ENCODE measurements around the gene IRAK2. TPM values are rescaled to one million over a fixed set of nuclear protein-coding genes. Genes with fewer than 3 reads are reported as not detected.
"Not testable (repeated sequence)": the region's sequence is repeated elsewhere in the genome, so short reads cannot be mapped to it uniquely, and the experiment has no call there.

Gene IRAK2
- total RNA-seq = 4.5 and 5.1 TPM in 2 replicates

GRCh38 chr3:10164546-10165393 lies at the start of gene IRAK2:
Gene IRAK2, plus strand, starts transcription at chr3:10164919. Its CDS starts 36 bp downstream, at chr3:10164955.
- intact Hi-C loops (cut with micrococcal nuclease) = loop anchor here (1.0 to 2.0 kb wide), 3 partner anchors 34 to 84 kb away; partner anchors contain the start of gene TATDN2
- no peaks in the 10 kb centered on the region for H3K9me3 Mint-ChIP-seq
- H3K4me3 Mint-ChIP-seq = peak within 1 kb of the TSS; percentile 81
- peak; percentile 88 for DNase-seq
- peaks cover 20% of the 10 kb centered on the region for H3K36me3 Mint-ChIP-seq (ENCODE audit: low read depth)
- no peaks in the 10 kb centered on the region for H3K27me3 Mint-ChIP-seq
- H3K27ac Mint-ChIP-seq = peak within 1 kb of the TSS; percentile 29
- peaks cover 22% of the 10 kb centered on the region for H3K4me1 Mint-ChIP-seq

- Mint-ChIP-seq H3K9me3 (no peaks in the 10 kb centered on the region), H3K27ac (peak within 1 kb of the TSS; percentile 93), H3K4me3 (peak within 1 kb of the TSS; percentile 98), H3K4me1 (peaks cover 25% of the 10 kb centered on the region), H3K36me3 (ENCODE audit: low read depth) (peaks cover 23% of the 10 kb centered on the region), H3K27me3 (peaks cover 2% of the 10 kb centered on the region)
- intact Hi-C loops (cut with micrococcal nuclease) = loop anchor here (1.0 to 5.0 kb wide), 6 partner anchors 26 to 323 kb away; partner anchors contain the start of genes ARPC4, CRELD1, SEC13 and TADA3
- peak; percentile 97 for DNase-seq
Measured at GRCh38 chr3:10115326-10116137, 49.2 kb upstream of the IRAK2 start, which contains the start of gene BRK1. Gene BRK1, plus strand, starts transcription at chr3:10115675. Its CDS starts 27 bp downstream, at chr3:10115702.

GRCh38 chr3:10116138-10116460 lies 48.6 kb upstream of the IRAK2 start:
- Mint-ChIP-seq H3K4me3 (peak overlapping the region; percentile 98), H3K27me3 (peaks cover 2% of the 10 kb centered on the region), H3K9me3 (no peaks in the 10 kb centered on the region), H3K36me3 (ENCODE audit: low read depth) (peaks cover 29% of the 10 kb centered on the region), H3K4me1 (peaks cover 30% of the 10 kb centered on the region), H3K27ac (peak overlapping the region; percentile 93)
- intact Hi-C loops (cut with micrococcal nuclease) = loop anchor here (5.0 kb wide), 1 partner anchor 184 kb away; the partner anchor contains the start of gene CRELD1
- DNase-seq = no peak

GRCh38 chr3:10116928-10117327 lies 47.8 kb upstream of the IRAK2 start:
- Mint-ChIP-seq H3K4me1 (peaks cover 32% of the 10 kb centered on the region), H3K27me3 (peaks cover 2% of the 10 kb centered on the region), H3K27ac (peak overlapping the region; percentile 93), H3K4me3 (peak overlapping the region; percentile 98), H3K9me3 (no peaks in the 10 kb centered on the region), H3K36me3 (ENCODE audit: low read depth) (peaks cover 32% of the 10 kb centered on the region)
- no peak for DNase-seq
- intact Hi-C loops (cut with micrococcal nuclease) = loop anchor here (5.0 kb wide), 1 partner anchor 185 kb away; the partner anchor contains the start of gene CRELD1

GRCh38 chr3:10119376-10119775 lies 45.3 kb upstream of the IRAK2 start:
- H3K4me1 Mint-ChIP-seq = peaks cover 44% of the 10 kb centered on the region
- intact Hi-C loops (cut with micrococcal nuclease) = loop anchor here (5.0 kb wide), 1 partner anchor 187 kb away; the partner anchor contains the start of gene CRELD1
- DNase-seq = no peak
- H3K4me3 Mint-ChIP-seq = no peak overlapping the region
- H3K27me3 Mint-ChIP-seq = peaks cover 2% of the 10 kb centered on the region
- peaks cover 46% of the 10 kb centered on the region for H3K36me3 Mint-ChIP-seq (ENCODE audit: low read depth)
- H3K27ac Mint-ChIP-seq = no peak overlapping the region
- H3K9me3 Mint-ChIP-seq = no peaks in the 10 kb centered on the region

GRCh38 chr3:10121064-10121463 lies 43.7 kb upstream of the IRAK2 start:
- intact Hi-C loops (cut with micrococcal nuclease) = no loop called here
- Mint-ChIP-seq H3K36me3 (ENCODE audit: low read depth) (peaks cover 54% of the 10 kb centered on the region), H3K4me3 (no peak overlapping the region), H3K27ac (no peak overlapping the region), H3K27me3 (no peaks in the 10 kb centered on the region), H3K4me1 (peaks cover 45% of the 10 kb centered on the region), H3K9me3 (no peaks in the 10 kb centered on the region)
- DNase-seq = no peak

GRCh38 chr3:10122724-10123123 lies 42.0 kb upstream of the IRAK2 start:
- H3K9me3 Mint-ChIP-seq = no peaks in the 10 kb centered on the region
- H3K27me3 Mint-ChIP-seq = no peaks in the 10 kb centered on the region
- intact Hi-C loops (cut with micrococcal nuclease) = no loop called here
- peaks cover 63% of the 10 kb centered on the region for H3K36me3 Mint-ChIP-seq (ENCODE audit: low read depth)
- DNase-seq = no peak
- H3K4me1 Mint-ChIP-seq = peaks cover 37% of the 10 kb centered on the region
- H3K4me3 Mint-ChIP-seq = peak overlapping the region; percentile 24
- peak overlapping the region; percentile 84 for H3K27ac Mint-ChIP-seq

GRCh38 chr3:10135872-10136271 lies 28.8 kb upstream of the IRAK2 start:
- H3K4me3 Mint-ChIP-seq; DNase-seq; H3K4me1 Mint-ChIP-seq; intact Hi-C loops (cut with micrococcal nuclease); H3K9me3 Mint-ChIP-seq; H3K27me3 Mint-ChIP-seq; H3K27ac Mint-ChIP-seq; H3K36me3 Mint-ChIP-seq (ENCODE audit: low read depth): not testable (repeated sequence)

GRCh38 chr3:10136426-10137005 lies 28.2 kb upstream of the IRAK2 start:
- H3K4me1 Mint-ChIP-seq = peaks cover 7% of the 10 kb centered on the region
- H3K27me3 Mint-ChIP-seq = no peaks in the 10 kb centered on the region
- no peak for DNase-seq

GRCh38 chr3:10137178-10137577 lies 27.5 kb upstream of the IRAK2 start:
- Mint-ChIP-seq H3K9me3 (no peaks in the 10 kb centered on the region), H3K36me3 (ENCODE audit: low read depth) (no peaks in the 10 kb centered on the region), H3K27ac (no peak overlapping the region), H3K27me3 (no peaks in the 10 kb centered on the region), H3K4me3 (no peak overlapping the region), H3K4me1 (peaks cover 7% of the 10 kb centered on the region)
- no peak for DNase-seq
- intact Hi-C loops (cut with micrococcal nuclease) = no loop called here

More at GRCh38 chr3:10136426-10137005, 28.2 kb upstream of the IRAK2 start:
- H3K4me3 Mint-ChIP-seq = no peak overlapping the region
- intact Hi-C loops (cut with micrococcal nuclease) = no loop called here
- no peaks in the 10 kb centered on the region for H3K9me3 Mint-ChIP-seq
- H3K27ac Mint-ChIP-seq = no peak overlapping the region
- H3K36me3 Mint-ChIP-seq (ENCODE audit: low read depth) = no peaks in the 10 kb centered on the region

DNA sequence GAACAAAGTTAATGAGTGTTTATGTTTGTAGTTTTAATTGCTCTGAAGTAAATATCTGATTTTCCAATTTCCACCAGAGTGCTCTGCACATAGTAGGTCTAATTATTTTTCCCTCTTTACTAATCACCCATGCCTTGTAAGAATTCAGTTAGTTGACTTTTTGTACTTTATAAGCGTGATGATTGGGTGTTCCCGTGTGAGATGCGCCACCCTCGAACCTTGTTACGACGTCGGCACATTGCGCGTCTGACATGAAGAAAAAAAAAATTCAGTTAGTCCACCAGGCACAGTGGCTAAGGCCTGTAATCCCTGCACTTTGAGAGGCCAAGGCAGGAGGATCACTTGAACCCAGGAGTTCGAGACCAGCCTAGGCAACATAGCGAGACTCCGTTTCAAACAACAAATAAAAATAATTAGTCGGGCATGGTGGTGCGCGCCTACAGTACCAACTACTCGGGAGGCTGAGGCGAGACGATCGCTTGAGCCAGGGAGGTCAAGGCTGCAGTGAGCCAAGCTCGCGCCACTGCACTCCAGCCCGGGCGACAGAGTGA lies 23.6 kb upstream of the IRAK2 start:
- intact Hi-C loops (cut with micrococcal nuclease) = loop anchor here (1.0 kb wide), 2 partner anchors 26 to 115 kb away; partner anchors contain the start of genes BRK1 and FANCD2
- H3K36me3 Mint-ChIP-seq (ENCODE audit: low read depth) = peaks cover 25% of the 10 kb centered on the region
- no peaks in the 10 kb centered on the region for H3K27me3 Mint-ChIP-seq
- peak overlapping the region; percentile 88 for H3K27ac Mint-ChIP-seq
- no peaks in the 10 kb centered on the region for H3K9me3 Mint-ChIP-seq
- peak overlapping the region; percentile 96 for H3K4me3 Mint-ChIP-seq
- no peak for DNase-seq
- peaks cover 20% of the 10 kb centered on the region for H3K4me1 Mint-ChIP-seq

DNA sequence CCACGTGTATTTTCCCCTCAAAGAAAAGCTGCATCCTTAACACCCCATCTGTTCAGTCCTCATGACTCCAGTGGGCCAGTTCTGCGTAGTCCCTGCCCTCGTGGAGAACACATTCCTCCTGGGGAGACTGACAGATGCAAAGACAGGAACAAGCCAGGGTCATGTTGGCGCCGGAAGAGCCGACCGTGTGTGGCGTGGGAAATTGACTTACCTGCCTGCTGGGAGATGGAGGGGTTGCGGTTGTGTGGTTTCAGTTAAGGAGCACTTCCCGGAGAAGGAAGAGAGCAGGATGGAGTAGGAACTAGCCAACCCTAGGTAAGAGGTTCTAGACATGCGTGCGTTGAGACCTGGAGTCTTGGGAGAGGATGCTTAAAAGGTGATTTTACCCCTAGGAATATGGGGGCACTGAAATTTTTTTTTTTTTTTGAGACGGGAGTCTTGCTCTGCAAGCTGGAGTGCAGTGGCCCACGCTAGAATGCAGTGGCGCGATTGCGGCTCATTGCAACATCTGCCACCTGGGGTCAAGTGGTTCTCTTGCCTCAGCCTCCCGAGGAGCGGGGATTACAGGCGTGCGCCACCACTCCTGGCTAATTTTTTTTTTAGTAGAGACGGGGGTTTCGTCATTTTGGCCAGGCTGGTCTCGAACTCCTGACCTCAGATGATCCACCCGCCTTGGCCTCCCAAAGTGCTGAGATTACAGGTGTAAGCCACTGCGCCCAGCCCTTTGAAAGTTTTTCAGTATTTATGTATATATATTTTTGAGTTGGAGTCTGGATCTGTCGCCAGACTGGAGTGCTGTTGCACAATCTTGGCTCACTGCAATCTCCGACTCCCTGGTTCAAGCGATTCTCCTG lies 21.8 kb upstream of the IRAK2 start:
- no peaks in the 10 kb centered on the region for H3K9me3 Mint-ChIP-seq
- intact Hi-C loops (cut with micrococcal nuclease) = loop anchor here (1.0 to 2.0 kb wide), 3 partner anchors 50 to 107 kb away; no protein-coding TSS in a partner anchor
- H3K27ac Mint-ChIP-seq = peak overlapping the region; percentile 88
- peak overlapping the region; percentile 96 for H3K4me3 Mint-ChIP-seq
- peak; percentile 72 for DNase-seq
- H3K4me1 Mint-ChIP-seq = peaks cover 26% of the 10 kb centered on the region
- H3K27me3 Mint-ChIP-seq = no peaks in the 10 kb centered on the region
- H3K36me3 Mint-ChIP-seq (ENCODE audit: low read depth) = peaks cover 32% of the 10 kb centered on the region

Data from activated CD4-positive, alpha-beta T cell treated with anti-CD3 and anti-CD28 coated beads, Interleukin-2, amount 10 ng/mL, durations not matched to agents 24 days and 14 days (primary cell).